ENCODE measurements around the gene GALNT14.
"Not testable (repeated sequence)": the region's sequence is repeated elsewhere in the genome, so short reads cannot be mapped to it uniquely, and the experiment has no call there.

The GALNT14 gene, protein sequence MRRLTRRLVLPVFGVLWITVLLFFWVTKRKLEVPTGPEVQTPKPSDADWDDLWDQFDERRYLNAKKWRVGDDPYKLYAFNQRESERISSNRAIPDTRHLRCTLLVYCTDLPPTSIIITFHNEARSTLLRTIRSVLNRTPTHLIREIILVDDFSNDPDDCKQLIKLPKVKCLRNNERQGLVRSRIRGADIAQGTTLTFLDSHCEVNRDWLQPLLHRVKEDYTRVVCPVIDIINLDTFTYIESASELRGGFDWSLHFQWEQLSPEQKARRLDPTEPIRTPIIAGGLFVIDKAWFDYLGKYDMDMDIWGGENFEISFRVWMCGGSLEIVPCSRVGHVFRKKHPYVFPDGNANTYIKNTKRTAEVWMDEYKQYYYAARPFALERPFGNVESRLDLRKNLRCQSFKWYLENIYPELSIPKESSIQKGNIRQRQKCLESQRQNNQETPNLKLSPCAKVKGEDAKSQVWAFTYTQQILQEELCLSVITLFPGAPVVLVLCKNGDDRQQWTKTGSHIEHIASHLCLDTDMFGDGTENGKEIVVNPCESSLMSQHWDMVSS

DNA sequence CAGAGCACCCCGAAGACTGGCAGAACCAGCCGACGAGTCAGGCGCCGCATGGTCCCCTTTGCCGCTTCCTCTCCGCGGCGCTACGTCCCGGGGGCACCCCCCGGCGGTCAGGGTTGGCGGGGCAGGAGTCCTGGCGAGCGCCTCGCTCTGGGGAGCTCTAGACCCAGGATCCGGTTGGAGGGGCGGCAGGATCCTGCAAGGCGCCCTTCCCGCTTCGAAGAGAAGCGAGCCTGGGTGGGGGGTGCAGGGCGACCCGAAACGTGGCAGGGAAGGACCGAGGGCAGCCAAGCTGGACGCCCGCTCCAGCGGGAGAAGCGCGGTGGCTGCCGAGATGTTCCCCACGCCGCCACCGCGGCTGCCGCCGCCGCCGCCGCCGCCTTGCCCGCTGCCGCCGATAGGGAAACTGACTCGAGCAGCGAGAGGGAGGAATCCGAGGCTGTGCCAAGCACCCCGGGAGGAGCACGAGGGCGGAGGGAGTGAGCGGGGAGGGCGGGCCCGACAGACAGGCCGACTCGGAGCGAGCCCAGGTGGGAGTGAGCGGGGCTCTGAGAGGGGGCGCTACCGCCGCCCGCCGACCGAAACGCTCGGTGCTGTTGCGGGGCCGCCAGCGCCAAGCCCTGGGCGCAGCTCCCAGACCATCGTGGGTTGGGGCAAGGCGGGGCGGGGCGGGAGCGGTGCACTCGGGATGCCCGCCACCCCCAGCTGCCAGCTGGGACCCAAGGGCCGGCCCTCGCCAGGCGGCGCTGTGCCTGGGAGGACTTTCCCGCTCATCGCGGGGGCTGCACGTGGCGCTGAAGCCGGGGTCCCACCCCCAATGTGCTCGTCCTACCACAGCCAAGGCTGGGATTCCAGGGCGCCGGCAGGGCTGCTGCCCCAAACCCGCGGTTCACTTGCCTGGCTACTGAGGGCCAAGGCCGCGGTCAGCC is at the start of gene GALNT14:
TSS of gene GALNT14 (minus strand) at position 404 of the 926 bp plus-strand sequence. CDS start at position 50, 354 bp downstream.
- H3K9me3 ChIP-seq: no peaks in the 10 kb centered on the region
- H3K9ac ChIP-seq: peak within 1 kb of the TSS; percentile 96
- peak within 1 kb of the TSS; percentile 94 for H3K27ac ChIP-seq
- no peak for TF ChIP-seq Cebpa-rat (IDR thresholded peaks at IDR 0.05)
- peak within 1 kb of the TSS; percentile 92 for H3K4me2 ChIP-seq
- peaks cover 75% of the 10 kb centered on the region for H3K4me1 ChIP-seq
- H3K4me3 ChIP-seq: peak within 1 kb of the TSS; percentile 94
- H4K20me1 ChIP-seq: peaks cover 31% of the 10 kb centered on the region
- H3K36me3 ChIP-seq: 0 out of 2 replicates have a peak, but pooled peaks cover 4% of the 10 kb centered on the region
- no peaks in the 10 kb centered on the region for H3K27me3 ChIP-seq

DNA sequence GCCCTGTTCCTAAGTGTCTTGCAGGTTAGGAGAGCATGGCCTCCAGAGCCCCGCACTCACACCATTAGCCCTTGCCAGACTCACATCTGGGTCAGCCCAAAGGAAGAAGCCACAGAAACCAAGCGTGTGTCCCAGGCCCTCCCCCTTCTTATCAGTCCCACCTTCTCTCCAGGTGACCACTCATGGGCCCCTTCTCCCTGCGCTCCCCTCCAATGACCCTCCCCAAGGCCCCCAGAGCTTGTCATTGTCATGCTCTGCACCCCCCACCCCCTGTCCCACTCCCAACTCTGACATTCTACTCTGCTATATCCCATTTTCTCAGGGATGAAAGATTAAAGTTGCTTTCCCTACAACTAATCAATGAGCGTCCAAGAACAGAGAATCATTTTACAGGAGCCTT is 48.9 kb upstream of the GALNT14 start:
- H3K4me1 ChIP-seq: no peaks in the 10 kb centered on the region
- peaks cover 9% of the 10 kb centered on the region for H3K9me3 ChIP-seq
- H3K4me2 ChIP-seq: no peak overlapping the region
- H3K27me3 ChIP-seq: no peaks in the 10 kb centered on the region
- H4K20me1 ChIP-seq: no peaks in the 10 kb centered on the region
- TF ChIP-seq Cebpa-rat (IDR thresholded peaks at IDR 0.05): no peak
- no peak overlapping the region for H3K27ac ChIP-seq
- no peak overlapping the region for H3K9ac ChIP-seq
- H3K36me3 ChIP-seq: no peaks in the 10 kb centered on the region; the same call in 1 of the 2 replicates
- no peak overlapping the region for H3K4me3 ChIP-seq

DNA sequence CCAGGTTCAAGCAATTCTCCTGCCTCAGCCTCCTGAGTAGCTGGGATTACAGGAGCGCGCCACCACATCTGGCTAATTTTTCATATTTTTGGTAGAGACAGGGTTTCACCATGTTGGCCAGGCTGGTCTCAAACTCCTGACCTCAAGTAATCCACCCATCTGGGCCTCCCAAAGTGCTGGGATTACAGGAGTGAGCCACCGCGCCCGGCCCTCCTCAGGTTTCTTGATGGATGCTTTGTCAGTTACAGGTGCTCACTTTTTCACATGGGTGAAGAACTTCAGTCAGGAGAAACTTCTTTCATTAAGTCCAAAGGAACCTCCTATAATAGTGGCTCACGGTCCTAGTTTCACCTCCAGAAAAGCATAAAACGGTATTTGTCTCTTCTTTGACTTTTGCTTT is 45.7 kb upstream of the GALNT14 start:
- H4K20me1 ChIP-seq, H3K27me3 ChIP-seq, H3K9me3 ChIP-seq, H3K36me3 ChIP-seq, H3K4me3 ChIP-seq, H3K4me1 ChIP-seq, H3K27ac ChIP-seq, H3K4me2 ChIP-seq, H3K9ac ChIP-seq: not testable (repeated sequence)

DNA sequence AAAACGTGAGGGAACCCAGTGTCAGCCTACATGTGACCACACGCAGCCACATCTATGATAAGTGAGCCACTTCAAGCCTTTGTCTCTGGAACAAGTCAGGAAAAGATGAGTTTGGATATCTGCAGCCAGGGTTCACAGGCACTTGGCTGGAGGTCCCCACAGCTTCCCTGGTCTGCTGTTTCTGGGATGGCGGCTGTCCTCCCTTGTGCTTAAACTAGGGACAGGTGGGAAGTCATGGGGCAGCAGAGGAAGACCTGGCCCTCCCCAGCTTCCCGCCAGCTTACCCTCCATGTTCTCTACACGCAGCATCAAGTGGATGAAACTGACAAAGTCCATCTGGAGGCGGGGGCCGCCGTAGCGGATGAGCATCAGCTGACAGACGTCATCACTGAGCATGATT is 38.5 kb upstream of the GALNT14 start:
- no peak for TF ChIP-seq Cebpa-rat (IDR thresholded peaks at IDR 0.05)
- H3K27ac ChIP-seq: no peak overlapping the region
- peaks cover 11% of the 10 kb centered on the region for H3K4me1 ChIP-seq
- no peak overlapping the region for H3K4me2 ChIP-seq
- no peaks in the 10 kb centered on the region for H3K27me3 ChIP-seq
- no peaks in the 10 kb centered on the region for H4K20me1 ChIP-seq
- H3K36me3 ChIP-seq: no peaks in the 10 kb centered on the region
- no peak overlapping the region for H3K9ac ChIP-seq
- no peak overlapping the region for H3K4me3 ChIP-seq
- H3K9me3 ChIP-seq: no peaks in the 10 kb centered on the region

DNA sequence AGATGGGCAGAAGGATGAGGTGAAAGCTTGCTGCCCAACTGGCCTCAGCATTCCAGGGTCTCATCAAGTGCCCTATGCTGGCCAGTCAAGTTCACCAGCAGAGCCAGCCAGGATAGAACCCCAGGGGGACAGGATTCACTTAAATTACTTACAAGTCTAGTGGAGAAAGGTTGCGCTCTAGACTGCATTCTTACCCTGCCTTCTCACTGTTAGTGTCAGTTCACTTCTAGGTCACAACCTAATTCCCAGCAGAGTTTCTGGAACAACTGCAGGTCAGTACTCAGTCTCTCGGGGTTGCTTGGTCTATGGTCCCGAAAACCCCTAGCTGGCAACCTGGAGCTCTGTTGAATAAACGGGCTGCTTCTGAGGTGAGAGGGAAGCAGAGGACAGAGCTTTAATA is 32.9 kb upstream of the GALNT14 start:
- Histone ChIP-seq H3K27me3 (no peaks in the 10 kb centered on the region), H4K20me1 (no peaks in the 10 kb centered on the region), H3K27ac (peak overlapping the region; percentile 3; the same call in 1 of the 2 replicates), H3K4me3 (no peak overlapping the region), H3K4me2 (peak overlapping the region; percentile 81), H3K4me1 (peaks cover 62% of the 10 kb centered on the region), H3K9ac (peak overlapping the region; percentile 9; the same call in 1 of the 2 replicates), H3K9me3 (no peaks in the 10 kb centered on the region), H3K36me3 (no peaks in the 10 kb centered on the region)
- TF ChIP-seq Cebpa-rat (IDR thresholded peaks at IDR 0.05): no peak

DNA sequence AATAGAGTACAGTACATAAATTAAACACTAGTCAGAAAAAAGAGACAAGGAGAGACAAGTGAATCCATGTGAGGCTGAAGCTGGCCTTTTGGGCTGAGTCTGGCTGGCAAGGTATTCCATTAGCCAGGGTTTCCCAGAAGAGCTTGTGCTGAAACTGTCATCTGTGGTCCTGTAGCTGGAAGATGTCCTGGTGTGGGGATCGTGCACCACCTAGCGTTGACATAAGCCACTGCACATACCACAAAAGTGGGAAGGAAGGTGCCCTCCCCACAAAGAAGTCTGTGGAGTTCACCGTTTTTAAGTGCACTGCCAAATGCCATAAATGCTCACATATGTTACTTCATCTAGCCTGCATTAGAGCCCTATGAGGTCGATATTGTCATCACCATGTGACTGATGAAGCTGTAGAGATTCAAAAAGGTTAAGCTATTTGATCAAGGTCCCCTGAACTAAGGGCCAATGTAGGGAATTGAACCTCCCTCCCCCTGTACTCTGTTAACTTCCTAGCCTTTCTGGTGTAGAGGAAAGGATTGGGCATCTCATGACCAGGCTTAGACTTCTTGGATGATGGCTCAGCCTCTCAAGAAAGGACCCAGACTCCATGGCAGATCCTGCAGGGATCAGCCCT is 31.9 kb upstream of the GALNT14 start:
- Histone ChIP-seq H3K27me3 (no peaks in the 10 kb centered on the region), H3K9me3 (no peaks in the 10 kb centered on the region), H4K20me1 (no peaks in the 10 kb centered on the region), H3K4me1 (peaks cover 67% of the 10 kb centered on the region), H3K9ac (peak overlapping the region; percentile 9; the same call in 1 of the 2 replicates), H3K4me2 (peak overlapping the region; percentile 81), H3K27ac (no peak overlapping the region), H3K36me3 (no peaks in the 10 kb centered on the region), H3K4me3 (no peak overlapping the region)
- TF ChIP-seq Cebpa-rat (IDR thresholded peaks at IDR 0.05): no peak

DNA sequence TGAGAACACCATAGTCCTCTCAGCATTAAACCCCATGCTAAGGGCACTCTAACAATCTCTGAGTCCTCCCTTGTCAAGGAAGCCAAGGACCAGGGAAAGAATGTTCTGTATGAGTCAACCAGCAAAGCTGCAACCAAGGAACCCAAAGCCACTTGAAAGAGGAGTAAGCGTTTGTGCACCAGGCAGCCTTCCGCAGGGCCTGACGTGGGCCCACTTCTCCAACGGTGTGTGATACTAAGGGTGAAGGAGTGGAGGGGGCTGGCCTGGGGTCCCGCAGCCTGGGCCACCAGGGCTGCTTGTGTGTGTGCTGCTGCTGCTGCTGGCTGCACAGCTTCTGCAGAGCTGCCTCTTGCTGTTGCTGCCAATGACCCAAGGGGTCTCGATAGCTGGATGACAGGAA is 30.1 kb upstream of the GALNT14 start:
- peaks cover 76% of the 10 kb centered on the region for H3K4me1 ChIP-seq
- no peak overlapping the region for H3K4me3 ChIP-seq
- no peaks in the 10 kb centered on the region for H3K27me3 ChIP-seq
- no peaks in the 10 kb centered on the region for H3K36me3 ChIP-seq
- TF ChIP-seq Cebpa-rat (IDR thresholded peaks at IDR 0.05): no peak
- no peaks in the 10 kb centered on the region for H3K9me3 ChIP-seq
- no peak overlapping the region; the same call in 1 of the 2 replicates for H3K27ac ChIP-seq
- peak overlapping the region; percentile 60 for H3K4me2 ChIP-seq
- no peak overlapping the region for H3K9ac ChIP-seq
- no peaks in the 10 kb centered on the region for H4K20me1 ChIP-seq

DNA sequence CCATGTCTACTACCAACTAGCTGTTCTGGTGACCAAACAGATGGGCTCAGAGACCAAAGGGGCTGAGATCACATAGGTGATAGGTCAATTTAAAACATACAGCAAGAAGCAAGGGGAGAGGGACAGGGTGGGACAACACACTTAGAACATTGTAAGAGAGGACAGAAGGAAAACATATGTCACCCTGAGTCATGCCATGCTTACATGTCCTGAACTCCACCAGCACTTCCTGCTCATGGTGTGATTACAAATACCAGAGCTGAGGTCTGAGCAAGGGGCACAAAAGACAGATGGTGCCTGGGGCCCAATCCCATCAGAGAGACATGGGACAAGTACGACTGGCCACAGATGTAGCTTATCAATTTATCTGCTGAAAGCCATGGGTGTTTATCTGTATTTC is 28.7 kb upstream of the GALNT14 start:
- Histone ChIP-seq H3K36me3 (no peaks in the 10 kb centered on the region), H3K9ac (no peak overlapping the region), H3K27ac (no peak overlapping the region), H3K4me3 (no peak overlapping the region), H3K4me2 (0 out of 2 replicates have a peak overlapping the region, but pooled peaks have one; percentile 60), H3K9me3 (no peaks in the 10 kb centered on the region), H3K4me1 (peaks cover 73% of the 10 kb centered on the region), H3K27me3 (no peaks in the 10 kb centered on the region), H4K20me1 (no peaks in the 10 kb centered on the region)
- TF ChIP-seq Cebpa-rat (IDR thresholded peaks at IDR 0.05): no peak

DNA sequence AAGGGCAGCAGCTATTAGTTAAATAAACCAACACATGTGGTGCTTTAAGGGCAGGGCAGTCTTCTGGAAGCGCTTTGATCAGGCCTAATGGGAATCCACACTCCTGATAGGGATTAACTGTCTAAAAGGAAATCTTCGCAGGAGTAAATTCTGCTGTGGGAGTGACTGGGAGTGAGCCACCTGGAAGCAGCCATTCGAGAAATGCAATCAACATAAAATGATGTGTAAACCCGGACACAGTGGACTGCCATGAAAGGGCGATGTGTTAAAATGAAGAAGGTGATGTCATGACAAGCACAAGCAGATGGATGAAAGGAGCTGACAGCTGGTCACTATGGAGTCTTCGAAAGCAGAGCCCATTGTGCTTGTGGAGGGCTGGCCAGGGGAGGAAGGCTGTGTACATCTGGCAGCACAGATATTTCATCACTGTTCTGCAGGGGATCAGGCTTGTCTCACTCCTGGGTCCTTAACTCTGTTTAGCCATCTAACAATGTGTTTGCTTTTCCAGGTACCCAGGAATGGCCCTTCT is 24.8 kb upstream of the GALNT14 start:
- Histone ChIP-seq H3K4me3 (no peak overlapping the region), H3K36me3 (no peaks in the 10 kb centered on the region), H3K27ac (no peak overlapping the region), H3K27me3 (no peaks in the 10 kb centered on the region), H3K9me3 (no peaks in the 10 kb centered on the region), H4K20me1 (no peaks in the 10 kb centered on the region), H3K9ac (no peak overlapping the region), H3K4me1 (peaks cover 46% of the 10 kb centered on the region), H3K4me2 (no peak overlapping the region)
- no peak for TF ChIP-seq Cebpa-rat (IDR thresholded peaks at IDR 0.05)

Measured in BLaER1 (cell line).